ENCODE measurements around the gene SFXN4. TPM values are rescaled to one million over a fixed set of nuclear protein-coding genes. Genes with fewer than 3 reads are reported as not detected.

SFXN4 gene
- total RNA-seq, 1 experiment from 2014 or later: 36.7 TPM

Small RNA genes within 50 kb of the gene (small RNA-seq; reads per million reads assigned to genes)
- not detected for gene AL355598.1
- gene RN7SL749P: not detected

Other genes with a start within 250 kb of the SFXN4 start
- gene NANOS1, start 136.0 kb downstream of the SFXN4 start, total RNA-seq (2014; rRNA removed; shearing (Covaris generic)): 0.39 and 0.57 TPM in 2 replicates
- 80.7 and 94.2 TPM in 2 replicates for gene EIF3A, start 84.9 kb downstream of the SFXN4 start, total RNA-seq (2014; rRNA removed; shearing (Covaris generic))
- gene DENND10, start 61.6 kb downstream of the SFXN4 start, total RNA-seq (2014; rRNA removed; shearing (Covaris generic)): 26.6 and 33.8 TPM in 2 replicates
- 269 and 341 TPM in 2 replicates for gene PRDX3, start 13.1 kb upstream of the SFXN4 start, total RNA-seq (2014; rRNA removed; shearing (Covaris generic))
- gene GRK5, start 41.9 kb upstream of the SFXN4 start, total RNA-seq (2014; rRNA removed; shearing (Covaris generic)): 11.4 TPM in 2 replicates